Chondrocyte (in vitro differentiated cells): ENCODE measurements around the gene KLK14. TPM values are rescaled to one million over a fixed set of nuclear protein-coding genes. Genes with fewer than 3 reads are reported as not detected.
A peak's percentile ranks its signal among the peaks of the same experiment; 100 is the strongest.

Source experiments
- DNase-seq: peaks from one replicate; pipeline ENCODE4 v3.0.0; 2021; ENCODE audit warnings: mixed read lengths, low spot score
- H3K27ac Mint-ChIP-seq: one replicate; pipeline ENCODE4 v1.8.0; 2021; ENCODE audit warnings: mild to moderate bottlenecking, moderate library complexity, mixed read lengths; ENCODE audit not compliant: unreplicated experiment
- H3K27me3 Mint-ChIP-seq: 2 replicates; pipeline ENCODE4 v1.8.0; 2021; ENCODE audit warnings: low read depth, mixed read lengths
- H3K36me3 Mint-ChIP-seq: 2 replicates; pipeline ENCODE4 v1.8.0; 2021; ENCODE audit warnings: low read depth, mixed read lengths
- H3K4me1 Mint-ChIP-seq: 2 replicates; pipeline ENCODE4 v1.8.0; 2021; ENCODE audit warnings: low read depth, mild to moderate bottlenecking, mixed read lengths
- H3K4me3 Mint-ChIP-seq: one replicate; pipeline ENCODE4 v1.8.0; 2021; ENCODE audit warnings: mild to moderate bottlenecking, moderate library complexity, mixed read lengths; ENCODE audit not compliant: unreplicated experiment
- H3K9me3 Mint-ChIP-seq: 2 replicates; pipeline ENCODE4 v1.8.0; 2021; ENCODE audit warnings: low read depth, mixed read lengths
- total RNA-seq: library from RNA; stranded (reverse); gene quantifications from 3 replicates; pipeline ENCODE4 v1.2.1, GENCODE V29; 2021
- TF ChIP-seq, protein P1 (sequence below): fragments of 200-600 bp; sonication (generic); IDR thresholded peaks from 2 replicates; pipeline ENCODE4 v1.5.0; 2021; ENCODE audit warnings: antibody characterized with exemption, mild to moderate bottlenecking, moderate library complexity

KLK14 gene
- total RNA-seq, 1 donor from 2014 or later: not detected

DNA sequence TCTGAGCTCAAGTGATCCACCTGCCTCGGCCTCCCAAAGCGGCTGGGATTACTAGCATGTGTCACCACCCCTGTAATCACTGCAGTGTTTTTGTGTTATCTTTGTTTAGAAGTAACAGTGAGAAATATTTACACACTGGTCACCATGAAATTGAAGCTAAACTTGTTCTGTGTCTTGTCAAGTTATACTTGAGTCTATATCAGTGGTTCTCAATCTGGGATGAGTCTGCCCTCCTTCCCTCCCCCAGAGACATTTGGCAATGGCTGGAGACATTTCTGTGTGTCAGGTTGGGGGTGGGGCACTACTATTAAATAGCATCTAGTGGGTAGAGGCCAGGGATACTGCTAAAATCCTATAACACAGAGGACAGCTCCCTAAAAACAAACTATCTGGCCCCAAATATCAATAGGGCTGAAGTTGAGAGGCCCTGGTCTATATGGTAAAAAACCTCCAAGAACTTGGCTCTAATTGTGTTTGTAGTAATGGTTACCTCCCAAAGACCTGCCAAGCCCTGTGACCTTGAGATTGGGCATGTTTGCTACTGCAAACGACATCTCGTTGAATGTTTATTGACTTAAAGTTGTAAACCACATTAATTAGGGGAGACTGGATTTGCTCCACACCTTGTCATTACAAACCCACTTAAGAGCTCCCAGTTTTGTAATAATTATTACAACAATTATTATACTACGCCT lies 18.6 kb upstream of the KLK14 start:
- H3K27ac Mint-ChIP-seq: no peak overlapping the region
- H3K4me3 Mint-ChIP-seq: no peak overlapping the region
- no peaks in the 10 kb centered on the region for H3K4me1 Mint-ChIP-seq
- no peaks in the 10 kb centered on the region for H3K9me3 Mint-ChIP-seq
- H3K27me3 Mint-ChIP-seq: no peaks in the 10 kb centered on the region
- H3K36me3 Mint-ChIP-seq: peaks cover 15% of the 10 kb centered on the region
- no peak for DNase-seq
- TF ChIP-seq, protein P1, sequence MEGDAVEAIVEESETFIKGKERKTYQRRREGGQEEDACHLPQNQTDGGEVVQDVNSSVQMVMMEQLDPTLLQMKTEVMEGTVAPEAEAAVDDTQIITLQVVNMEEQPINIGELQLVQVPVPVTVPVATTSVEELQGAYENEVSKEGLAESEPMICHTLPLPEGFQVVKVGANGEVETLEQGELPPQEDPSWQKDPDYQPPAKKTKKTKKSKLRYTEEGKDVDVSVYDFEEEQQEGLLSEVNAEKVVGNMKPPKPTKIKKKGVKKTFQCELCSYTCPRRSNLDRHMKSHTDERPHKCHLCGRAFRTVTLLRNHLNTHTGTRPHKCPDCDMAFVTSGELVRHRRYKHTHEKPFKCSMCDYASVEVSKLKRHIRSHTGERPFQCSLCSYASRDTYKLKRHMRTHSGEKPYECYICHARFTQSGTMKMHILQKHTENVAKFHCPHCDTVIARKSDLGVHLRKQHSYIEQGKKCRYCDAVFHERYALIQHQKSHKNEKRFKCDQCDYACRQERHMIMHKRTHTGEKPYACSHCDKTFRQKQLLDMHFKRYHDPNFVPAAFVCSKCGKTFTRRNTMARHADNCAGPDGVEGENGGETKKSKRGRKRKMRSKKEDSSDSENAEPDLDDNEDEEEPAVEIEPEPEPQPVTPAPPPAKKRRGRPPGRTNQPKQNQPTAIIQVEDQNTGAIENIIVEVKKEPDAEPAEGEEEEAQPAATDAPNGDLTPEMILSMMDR: no peak

DNA sequence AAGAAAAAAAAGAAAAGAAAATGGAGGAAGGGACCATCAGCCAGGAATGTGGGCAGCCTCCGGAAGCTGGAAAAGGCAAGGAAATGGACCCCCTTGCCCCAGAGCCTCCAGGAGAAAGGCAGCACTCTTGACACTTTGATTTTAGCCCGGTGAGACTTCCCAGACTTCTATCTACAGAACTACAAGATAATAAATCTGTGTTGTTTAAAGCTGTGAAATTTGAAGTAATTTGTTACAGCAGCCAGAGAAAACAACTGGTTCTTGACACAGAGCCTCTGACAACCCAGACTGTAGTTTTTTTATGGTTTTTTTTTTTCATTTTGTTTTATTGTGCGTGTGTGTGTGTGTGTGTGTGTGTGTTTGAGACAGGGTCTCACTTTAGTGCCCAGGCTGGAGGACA lies 17.9 kb upstream of the KLK14 start:
- Mint-ChIP-seq H3K27ac (no peak overlapping the region), H3K9me3 (no peaks in the 10 kb centered on the region), H3K36me3 (peaks cover 15% of the 10 kb centered on the region), H3K4me1 (no peaks in the 10 kb centered on the region), H3K4me3 (no peak overlapping the region), H3K27me3 (no peaks in the 10 kb centered on the region)
- TF ChIP-seq, protein P1: no peak
- no peak for DNase-seq

DNA sequence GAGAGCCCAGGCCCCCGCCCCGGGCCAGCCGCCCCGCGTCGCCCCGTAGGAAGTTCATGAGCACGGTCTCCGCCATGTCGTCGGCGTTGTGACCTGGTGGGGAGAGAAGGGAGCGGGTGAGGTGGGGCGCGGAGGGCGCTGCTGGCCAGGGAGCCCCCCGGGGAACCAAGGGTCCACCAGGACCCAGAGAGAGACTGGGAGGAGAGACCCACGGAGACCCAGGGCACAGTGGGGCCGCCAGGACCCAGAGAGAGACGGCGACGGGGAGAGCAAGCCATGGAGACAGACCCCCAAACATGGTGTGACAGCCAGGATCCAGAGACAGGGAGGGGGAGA lies 16.3 kb upstream of the KLK14 start:
- H3K27ac Mint-ChIP-seq: no peak overlapping the region
- no peaks in the 10 kb centered on the region for H3K27me3 Mint-ChIP-seq
- peaks cover 13% of the 10 kb centered on the region for H3K36me3 Mint-ChIP-seq
- H3K9me3 Mint-ChIP-seq: no peaks in the 10 kb centered on the region
- peaks cover 2% of the 10 kb centered on the region for H3K4me1 Mint-ChIP-seq
- TF ChIP-seq, protein P1: no peak
- no peak for DNase-seq
- H3K4me3 Mint-ChIP-seq: no peak overlapping the region

DNA sequence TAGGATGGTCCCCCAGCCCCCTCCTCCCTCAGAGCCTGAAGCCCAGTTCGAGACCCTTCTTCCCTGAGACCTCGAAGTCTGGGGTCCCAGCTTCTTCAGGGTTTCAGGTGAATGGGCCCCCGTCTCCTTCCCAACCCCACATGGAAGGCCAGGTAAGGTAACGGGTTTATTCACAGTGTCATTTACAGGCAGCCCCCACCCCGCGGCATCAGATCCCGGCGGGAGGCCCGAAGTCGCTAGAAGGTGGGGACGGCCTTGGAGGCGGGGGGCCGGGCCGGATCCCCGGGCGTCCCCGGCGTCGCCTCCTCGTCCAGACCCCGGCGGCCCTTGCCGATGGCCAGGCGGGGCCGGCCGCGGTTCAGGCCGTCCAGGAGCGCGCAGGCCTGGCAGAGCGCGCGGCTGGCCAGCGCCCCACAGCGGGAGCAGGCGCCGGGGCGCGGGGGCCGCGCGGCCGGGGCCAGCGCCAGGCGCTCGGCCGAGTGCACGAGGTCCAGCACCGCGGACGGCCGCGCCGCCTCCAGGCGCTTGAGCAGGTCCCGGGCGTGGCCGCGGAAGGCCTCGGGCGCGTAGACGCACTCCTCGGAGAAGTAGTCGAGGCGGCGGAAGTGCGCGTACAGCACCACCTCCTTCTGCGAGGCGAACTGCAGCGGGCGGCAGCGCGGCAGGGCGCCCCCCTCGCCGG lies 15.8 kb upstream of the KLK14 start:
- Mint-ChIP-seq H3K4me3 (no peak overlapping the region), H3K4me1 (peaks cover 2% of the 10 kb centered on the region)

DNA sequence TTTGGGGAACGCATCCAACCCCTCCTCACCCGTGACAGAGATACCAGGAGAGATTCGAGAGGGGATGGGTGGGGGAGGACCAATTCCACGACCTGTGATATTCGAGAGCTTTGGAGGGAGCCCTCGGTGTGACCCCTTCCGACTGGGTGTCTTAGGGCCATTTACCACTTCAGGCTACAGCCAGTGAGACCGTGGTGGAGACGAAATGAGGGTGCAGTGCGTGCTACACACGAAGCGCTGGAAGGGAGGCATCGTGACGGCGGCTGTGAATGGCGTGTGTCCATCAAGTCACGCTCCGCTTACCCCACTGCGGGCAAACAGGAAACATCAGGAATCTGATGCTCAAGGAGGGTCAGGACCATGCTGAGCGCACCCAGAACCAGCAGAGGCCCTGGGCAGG lies 15.1 kb upstream of the KLK14 start:
- TF ChIP-seq, protein P1: no peak
- Mint-ChIP-seq H3K36me3 (peaks cover 13% of the 10 kb centered on the region), H3K9me3 (no peaks in the 10 kb centered on the region), H3K27ac (no peak overlapping the region), H3K4me3 (no peak overlapping the region), H3K4me1 (peaks cover 2% of the 10 kb centered on the region), H3K27me3 (no peaks in the 10 kb centered on the region)
- peak; percentile 84 for DNase-seq

More for the DNA sequence above, 15.8 kb upstream of the KLK14 start:
- H3K36me3 Mint-ChIP-seq: peaks cover 13% of the 10 kb centered on the region
- no peaks in the 10 kb centered on the region for H3K9me3 Mint-ChIP-seq
- no peaks in the 10 kb centered on the region for H3K27me3 Mint-ChIP-seq
- DNase-seq: peak; percentile 59
- H3K27ac Mint-ChIP-seq: no peak overlapping the region
- TF ChIP-seq, protein P1: no peak
